SK-N-SH (cell line): ENCODE data around the gene ARL5A. TPM values are rescaled to one million over a fixed set of nuclear protein-coding genes. Genes with fewer than 3 reads are reported as not detected.

Source experiments
- CTCF ChIA-PET: fragments of 300-600, 350-600 bp; formaldehyde crosslinking; extraction: SDS; loops from one replicate; lab custom pipeline; 2021; lab: Yijun Ruan, JAX
- POLR2A ChIA-PET: fragments of 350-600 bp; sonication (Branson Sonifier 250); formaldehyde crosslinking; extraction: SDS; loops from one replicate; lab custom pipeline; 2020; ENCODE audit warnings: antibody characterized with exemption, inconsistent platforms; lab: Yijun Ruan, JAX
- DNase-seq: peaks from one replicate; pipeline ENCODE4 v3.0.0; 2012
- H2AFZ ChIP-seq: fragments of 200-600 bp; sonication (generic); 2 replicates; pipeline ENCODE4 v1.8.1; 2016; ENCODE audit warnings: antibody characterized with exemption, mild to moderate bottlenecking, low read depth
- H3F3A ChIP-seq: fragments of 200-600 bp; sonication (generic); replicated peaks from 2 replicates; pipeline ENCODE3; 2016; ENCODE audit warnings: antibody characterized with exemption, mild to moderate bottlenecking; ENCODE audit not compliant: insufficient read depth
- H3K27ac ChIP-seq, 2 experiments: fragments of 200-500 bp in 1 of 2; fragments of 200-600 bp in 1 of 2; sonication (Bioruptor generic) in 1 of 2; sonication (generic), shearing (Covaris generic) in 1 of 2; 2 replicates each; pipeline versions ENCODE4 v1.5.1 to v1.6.1; 2014 to 2016; ENCODE audit warnings: low read depth in 2 of 2, inconsistent platforms in 1 of 2, low read length in 1 of 2, mild to moderate bottlenecking in 1 of 2, mixed read lengths in 1 of 2
- H3K27me3 ChIP-seq: fragments of 200-600 bp; sonication (generic), shearing (Covaris generic); 2 replicates; pipeline ENCODE4 v1.6.1; 2016; ENCODE audit warnings: mixed run types; ENCODE audit not compliant: insufficient read depth
- H3K36me3 ChIP-seq, 2 experiments: fragments of 200-500 bp in 1 of 2; fragments of 200-600 bp in 1 of 2; sonication (Bioruptor generic) in 1 of 2; sonication (generic) in 1 of 2; replicated peaks in 1 of 2; 2 replicates each; pipeline versions ENCODE3 to v1.5.1; 2014 to 2016; ENCODE audit warnings: low read length in 1 of 2, mild to moderate bottlenecking in 1 of 2; ENCODE audit not compliant: insufficient read depth in 2 of 2, control insufficient read depth in 1 of 2
- H3K4me1 ChIP-seq, 2 experiments: fragments of 200-500 bp in 1 of 2; fragments of 200-600 bp in 1 of 2; sonication (Bioruptor generic) in 1 of 2; sonication (generic), shearing (Covaris generic) in 1 of 2; 2 replicates each; pipeline versions ENCODE4 v1.5.1 to v1.6.1; 2014 to 2016; ENCODE audit warnings: low read depth in 1 of 2, low read length in 1 of 2, mixed run types in 1 of 2; ENCODE audit not compliant: insufficient read depth in 2 of 2, control insufficient read depth in 1 of 2
- H3K4me2 ChIP-seq: fragments of 200-600 bp; sonication (generic), shearing (Covaris generic); 2 replicates; pipeline ENCODE4 v1.6.1; 2017; ENCODE audit warnings: mixed run types
- H3K4me3 ChIP-seq, 2 experiments: fragments of 200-500 bp in 1 of 2; fragments of 200-600 bp in 1 of 2; sonication (Bioruptor generic) in 1 of 2; sonication (generic), shearing (Covaris generic) in 1 of 2; 2 replicates each; pipeline versions ENCODE4 v1.5.1 to v1.8.1; 2014 to 2016; ENCODE audit warnings: low read depth in 2 of 2, inconsistent platforms in 1 of 2, low read length in 1 of 2, mild to moderate bottlenecking in 1 of 2, mixed read lengths in 1 of 2, moderate library complexity in 1 of 2
- H3K79me2 ChIP-seq: fragments of 200-600 bp; sonication (generic); 2 replicates; pipeline ENCODE4 v1.8.1; 2017; ENCODE audit warnings: mild to moderate bottlenecking; ENCODE audit not compliant: insufficient read depth
- H3K9ac ChIP-seq: fragments of 200-600 bp; sonication (generic); 2 replicates; pipeline ENCODE4 v1.6.1; 2017; ENCODE audit warnings: mixed run types
- H3K9me2 ChIP-seq: fragments of 200-600 bp; sonication (generic); 2 replicates; pipeline ENCODE4 v1.6.1; 2017; ENCODE audit warnings: mixed run types
- H3K9me3 ChIP-seq: fragments of 200-600 bp; sonication (generic); 2 replicates; pipeline ENCODE4 v1.6.1; 2017; ENCODE audit warnings: mixed run types, mild to moderate bottlenecking, moderate library complexity
- H4K20me1 ChIP-seq: fragments of 200-600 bp; sonication (generic); 2 replicates; pipeline ENCODE4 v1.6.1; 2017; ENCODE audit warnings: mild to moderate bottlenecking, mixed run types; ENCODE audit not compliant: insufficient read depth
- CHD2 ChIP-seq: fragments of 150-350 bp; IDR thresholded peaks from 2 replicates; pipeline ENCODE4 v1.6.1; 2018; ENCODE audit warnings: low read length; ENCODE audit not compliant: partially characterized antibody
- ELF1 ChIP-seq: IDR thresholded peaks from 2 replicates; pipeline ENCODE4 v1.4.0; 2012
- EZH2phosphoT487 ChIP-seq: fragments of 200-600 bp; sonication (generic); IDR thresholded peaks from 2 replicates; pipeline ENCODE4 v1.6.1; 2017; ENCODE audit warnings: low read depth, mixed run types, mild to moderate bottlenecking, antibody characterized with exemption, moderate library complexity, borderline replicate concordance
- FOXJ3 ChIP-seq: sonication (generic); formaldehyde crosslinking; IDR thresholded peaks from 2 replicates; pipeline ENCODE4 v1.5.1; 2020; ENCODE audit warnings: mild to moderate bottlenecking, missing genetic modification reagents
- GATA2 ChIP-seq: sonication (generic); formaldehyde crosslinking; IDR thresholded peaks from 2 replicates; pipeline ENCODE4 v1.5.0; 2020; ENCODE audit warnings: mild to moderate bottlenecking, missing genetic modification reagents
- MEF2A ChIP-seq: IDR thresholded peaks from 2 replicates; pipeline ENCODE4 v1.4.0; 2012; ENCODE audit warnings: low read depth, borderline replicate concordance
- NRF1 ChIP-seq: IDR thresholded peaks from 2 replicates; pipeline ENCODE4 v1.6.1; 2012; ENCODE audit warnings: low read depth, mild to moderate bottlenecking, low read length
- POLR2AphosphoS5 ChIP-seq: IDR thresholded peaks from 2 replicates; pipeline ENCODE4 v1.6.1; 2012; ENCODE audit warnings: low read depth, low read length
- RXRA ChIP-seq: IDR thresholded peaks from 2 replicates; pipeline ENCODE4 v1.4.0; 2012; ENCODE audit warnings: low read depth, mild to moderate bottlenecking, borderline replicate concordance
- SIN3A ChIP-seq: IDR thresholded peaks from 2 replicates; pipeline ENCODE4 v1.6.1; 2012; ENCODE audit warnings: low read depth, mild to moderate bottlenecking, low read length, moderate library complexity, borderline replicate concordance
- TEAD4 ChIP-seq: IDR thresholded peaks from 2 replicates; pipeline ENCODE4 v1.4.0; 2012; ENCODE audit warnings: mild to moderate bottlenecking, borderline replicate concordance; ENCODE audit not compliant: insufficient read depth
- WGBS: methylation state at CpG from one replicate; pipeline ENCODE4 v1.1.6; 2017; ENCODE audit warnings: low lambda C conversion rate; 5-methylcytosine and 5-hydroxymethylcytosine counted together
- polyA plus RNA-seq, 3 experiments: library from polyadenylated mRNA; depleted of rRNA; stranded (reverse); fragments of >200 nt; gene quantifications; 2 replicates each; pipeline ENCODE4 v1.2.3, GENCODE V29; 2012
- TF ChIP-seq, protein P1 (sequence below): IDR thresholded peaks from 2 replicates; pipeline ENCODE4 v1.6.1; 2012; ENCODE audit warnings: mild to moderate bottlenecking, low read depth, low read length, moderate library complexity
- TF ChIP-seq, protein P2 (sequence below): IDR thresholded peaks from 2 replicates; pipeline ENCODE4; 2012
- TF ChIP-seq, protein P3 (sequence below): IDR thresholded peaks from 2 replicates; pipeline ENCODE4 v1.4.0; 2012; ENCODE audit warnings: low read depth
- TF ChIP-seq, protein P4 (sequence below): fragments of 150-350 bp; IDR thresholded peaks from 2 replicates; pipeline ENCODE4 v1.6.1; 2016; ENCODE audit warnings: mild to moderate bottlenecking, low read depth, low read length
- TF ChIP-seq, protein P5 (sequence below): IDR thresholded peaks from 2 replicates; pipeline ENCODE4 v1.4.0; 2012; ENCODE audit warnings: low read depth, borderline replicate concordance

ARL5A gene
- polyA plus RNA-seq, 1 of the 3 experiments (the other 2 are of a cell fraction): 8.2 TPM

DNA sequence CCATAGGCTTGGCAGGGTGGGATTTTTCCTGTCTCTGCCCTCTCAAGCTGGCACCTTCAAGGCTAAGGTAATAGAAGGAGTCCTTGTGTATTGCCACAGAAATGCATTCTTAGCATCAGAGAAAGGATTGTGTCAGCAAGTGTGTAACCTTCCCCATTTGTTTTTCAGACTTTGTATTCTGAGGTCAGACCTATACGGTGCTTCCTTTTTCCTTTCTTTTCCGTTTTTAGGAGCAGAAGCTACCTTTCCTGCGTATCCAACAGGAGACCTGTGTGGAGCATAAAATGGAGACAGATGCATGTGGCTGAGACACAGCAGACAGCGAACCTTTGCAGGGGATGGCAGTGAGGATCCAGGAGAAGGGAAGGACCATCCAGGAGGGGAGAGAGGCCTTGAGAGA lies 46.6 kb downstream of the ARL5A start:
- ChIA-PET CTCF (no interaction called here), POLR2A (no interaction called here)
- no peak for TF ChIP-seq POLR2AphosphoS5
- TF ChIP-seq ELF1: no peak
- TF ChIP-seq MEF2A: no peak
- no peak for TF ChIP-seq TEAD4
- TF ChIP-seq, protein P1, sequence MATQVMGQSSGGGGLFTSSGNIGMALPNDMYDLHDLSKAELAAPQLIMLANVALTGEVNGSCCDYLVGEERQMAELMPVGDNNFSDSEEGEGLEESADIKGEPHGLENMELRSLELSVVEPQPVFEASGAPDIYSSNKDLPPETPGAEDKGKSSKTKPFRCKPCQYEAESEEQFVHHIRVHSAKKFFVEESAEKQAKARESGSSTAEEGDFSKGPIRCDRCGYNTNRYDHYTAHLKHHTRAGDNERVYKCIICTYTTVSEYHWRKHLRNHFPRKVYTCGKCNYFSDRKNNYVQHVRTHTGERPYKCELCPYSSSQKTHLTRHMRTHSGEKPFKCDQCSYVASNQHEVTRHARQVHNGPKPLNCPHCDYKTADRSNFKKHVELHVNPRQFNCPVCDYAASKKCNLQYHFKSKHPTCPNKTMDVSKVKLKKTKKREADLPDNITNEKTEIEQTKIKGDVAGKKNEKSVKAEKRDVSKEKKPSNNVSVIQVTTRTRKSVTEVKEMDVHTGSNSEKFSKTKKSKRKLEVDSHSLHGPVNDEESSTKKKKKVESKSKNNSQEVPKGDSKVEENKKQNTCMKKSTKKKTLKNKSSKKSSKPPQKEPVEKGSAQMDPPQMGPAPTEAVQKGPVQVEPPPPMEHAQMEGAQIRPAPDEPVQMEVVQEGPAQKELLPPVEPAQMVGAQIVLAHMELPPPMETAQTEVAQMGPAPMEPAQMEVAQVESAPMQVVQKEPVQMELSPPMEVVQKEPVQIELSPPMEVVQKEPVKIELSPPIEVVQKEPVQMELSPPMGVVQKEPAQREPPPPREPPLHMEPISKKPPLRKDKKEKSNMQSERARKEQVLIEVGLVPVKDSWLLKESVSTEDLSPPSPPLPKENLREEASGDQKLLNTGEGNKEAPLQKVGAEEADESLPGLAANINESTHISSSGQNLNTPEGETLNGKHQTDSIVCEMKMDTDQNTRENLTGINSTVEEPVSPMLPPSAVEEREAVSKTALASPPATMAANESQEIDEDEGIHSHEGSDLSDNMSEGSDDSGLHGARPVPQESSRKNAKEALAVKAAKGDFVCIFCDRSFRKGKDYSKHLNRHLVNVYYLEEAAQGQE: no peak
- TF ChIP-seq, protein P2, sequence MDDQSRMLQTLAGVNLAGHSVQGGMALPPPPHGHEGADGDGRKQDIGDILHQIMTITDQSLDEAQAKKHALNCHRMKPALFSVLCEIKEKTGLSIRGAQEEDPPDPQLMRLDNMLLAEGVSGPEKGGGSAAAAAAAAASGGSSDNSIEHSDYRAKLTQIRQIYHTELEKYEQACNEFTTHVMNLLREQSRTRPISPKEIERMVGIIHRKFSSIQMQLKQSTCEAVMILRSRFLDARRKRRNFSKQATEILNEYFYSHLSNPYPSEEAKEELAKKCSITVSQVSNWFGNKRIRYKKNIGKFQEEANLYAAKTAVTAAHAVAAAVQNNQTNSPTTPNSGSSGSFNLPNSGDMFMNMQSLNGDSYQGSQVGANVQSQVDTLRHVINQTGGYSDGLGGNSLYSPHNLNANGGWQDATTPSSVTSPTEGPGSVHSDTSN: no peak
- TF ChIP-seq, protein P3, sequence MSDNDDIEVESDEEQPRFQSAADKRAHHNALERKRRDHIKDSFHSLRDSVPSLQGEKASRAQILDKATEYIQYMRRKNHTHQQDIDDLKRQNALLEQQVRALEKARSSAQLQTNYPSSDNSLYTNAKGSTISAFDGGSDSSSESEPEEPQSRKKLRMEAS: no peak
- TF ChIP-seq, protein P4, sequence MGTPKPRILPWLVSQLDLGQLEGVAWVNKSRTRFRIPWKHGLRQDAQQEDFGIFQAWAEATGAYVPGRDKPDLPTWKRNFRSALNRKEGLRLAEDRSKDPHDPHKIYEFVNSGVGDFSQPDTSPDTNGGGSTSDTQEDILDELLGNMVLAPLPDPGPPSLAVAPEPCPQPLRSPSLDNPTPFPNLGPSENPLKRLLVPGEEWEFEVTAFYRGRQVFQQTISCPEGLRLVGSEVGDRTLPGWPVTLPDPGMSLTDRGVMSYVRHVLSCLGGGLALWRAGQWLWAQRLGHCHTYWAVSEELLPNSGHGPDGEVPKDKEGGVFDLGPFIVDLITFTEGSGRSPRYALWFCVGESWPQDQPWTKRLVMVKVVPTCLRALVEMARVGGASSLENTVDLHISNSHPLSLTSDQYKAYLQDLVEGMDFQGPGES: no peak
- TF ChIP-seq, protein P5, sequence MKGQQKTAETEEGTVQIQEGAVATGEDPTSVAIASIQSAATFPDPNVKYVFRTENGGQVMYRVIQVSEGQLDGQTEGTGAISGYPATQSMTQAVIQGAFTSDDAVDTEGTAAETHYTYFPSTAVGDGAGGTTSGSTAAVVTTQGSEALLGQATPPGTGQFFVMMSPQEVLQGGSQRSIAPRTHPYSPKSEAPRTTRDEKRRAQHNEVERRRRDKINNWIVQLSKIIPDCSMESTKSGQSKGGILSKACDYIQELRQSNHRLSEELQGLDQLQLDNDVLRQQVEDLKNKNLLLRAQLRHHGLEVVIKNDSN: no peak
- TF ChIP-seq EZH2phosphoT487: no peak
- no peak for TF ChIP-seq FOXJ3 (CRISPR knock-in tag)
- TF ChIP-seq NRF1: no peak
- TF ChIP-seq GATA2: no peak
- TF ChIP-seq CHD2: no peak
- TF ChIP-seq SIN3A: no peak
- TF ChIP-seq RXRA: no peak
- Histone ChIP-seq H3K36me3 (peaks cover 10 to 14% of the 10 kb centered on the region in 2 experiments), H3K9me3 (no peaks in the 10 kb centered on the region), H2AFZ (no peak overlapping the region), H3K9me2 (no peaks in the 10 kb centered on the region), H3K4me2 (no peak overlapping the region), H3K4me1 (no peaks in the 10 kb centered on the region), H3K27me3 (no peaks in the 10 kb centered on the region), H3K79me2 (no peaks in the 10 kb centered on the region), H3K27ac (no peak overlapping the region), H3K9ac (no peak overlapping the region), H3K4me3 (no peak overlapping the region), H3F3A (no peaks in the 10 kb centered on the region), H4K20me1 (no peaks in the 10 kb centered on the region)
- DNase-seq: no peak
- 93% methylated on average over 4 of the region's 4 CpGs for WGBS
